GM23248 (cell line): ENCODE measurements around the gene MFAP5.

ENCODE experiments used
- EZH2 ChIP-seq: fragments of 200-600 bp; sonication (generic); IDR thresholded peaks from 2 replicates; pipeline ENCODE4 v1.6.1; 2018; ENCODE audit warnings: antibody characterized with exemption, mild to moderate bottlenecking; ENCODE audit not compliant: insufficient read depth, poor library complexity, severe bottlenecking
- EZH2phosphoT487 ChIP-seq: fragments of 200-600 bp; sonication (generic); IDR thresholded peaks from 2 replicates; pipeline ENCODE4 v1.6.1; 2018; ENCODE audit warnings: antibody characterized with exemption, moderate library complexity, mild to moderate bottlenecking, low read depth; ENCODE audit not compliant: insufficient read depth

- TF ChIP-seq EZH2phosphoT487, result no peak
- no peak for TF ChIP-seq EZH2
Measured at GRCh38 chr12:8647968-8648367, 14.7 kb downstream of the MFAP5 start.
